Brain microvascular endothelial cell (primary cell): Measurements from ENCODE around the gene ZNF765.
"Not testable (repeated sequence)": the region's sequence is repeated elsewhere in the genome, so short reads cannot be mapped to it uniquely, and the experiment has no call there.

Source experiments
- DNase-seq: peaks from one replicate; pipeline ENCODE4 v3.0.0-alpha.2; 2020
- H3K27ac ChIP-seq: fragments of 250-450 bp; sonication (Bioruptor Pico); 2 replicates; pipeline ENCODE4 v1.5.1; 2020; ENCODE audit warnings: mild to moderate bottlenecking, moderate library complexity
- H3K27me3 ChIP-seq: fragments of 250-450 bp; sonication (Bioruptor Pico); replicated peaks from 2 replicates; pipeline ENCODE4 v1.5.1; 2020; ENCODE audit warnings: mild to moderate bottlenecking
- H3K36me3 ChIP-seq: fragments of 250-450 bp; sonication (Bioruptor Pico); replicated peaks from 2 replicates; pipeline ENCODE4 v1.5.1; 2020; ENCODE audit warnings: mild to moderate bottlenecking
- H3K4me3 ChIP-seq: 2 replicates; pipeline ENCODE4 v1.5.1; 2011; ENCODE audit warnings: low read depth, mild to moderate bottlenecking, control low read depth, low read length, moderate library complexity
- CTCF ChIP-seq: IDR thresholded peaks from 2 replicates; pipeline ENCODE4 v1.5.1; 2011; ENCODE audit warnings: low read depth, mild to moderate bottlenecking, moderate library complexity, low read length, control low read depth, inconsistent platforms; ENCODE audit errors: missing control alignments
- in situ Hi-C: cut with HindIII; loops from 2 replicates; pipeline ENCODE4 v1.10.0; 2017; ENCODE audit warnings: low sequenced_read_pairs, low pct_ligation_motif_present

ZNF765 gene

GRCh38 chr19:53432088-53432661 lies 37.2 kb downstream of the ZNF765 start:
- peak overlapping the region; percentile 64 for H3K27ac ChIP-seq
- TF ChIP-seq CTCF: no peak
- H3K4me3 ChIP-seq: peak overlapping the region; percentile 81
- peaks cover 10% of the 10 kb centered on the region for H3K36me3 ChIP-seq
- in situ Hi-C loops: no loop called here
- DNase-seq: peak; percentile 0
- H3K27me3 ChIP-seq: no peaks in the 10 kb centered on the region

- H3K36me3 ChIP-seq: peaks cover 36% of the 10 kb centered on the region
- DNase-seq, H3K4me3 ChIP-seq, H3K27me3 ChIP-seq, in situ Hi-C loops, H3K27ac ChIP-seq: not testable (repeated sequence)
Measured at GRCh38 chr19:53443809-53444208, 48.9 kb downstream of the ZNF765 start.

GRCh38 chr19:53447196-53447595 lies 52.2 kb downstream of the ZNF765 start:
- H3K4me3 ChIP-seq, DNase-seq, in situ Hi-C loops, H3K27ac ChIP-seq, H3K27me3 ChIP-seq: not testable (repeated sequence)
- H3K36me3 ChIP-seq: peaks cover 46% of the 10 kb centered on the region

GRCh38 chr19:53455828-53456227 lies 60.9 kb downstream of the ZNF765 start:
- Histone ChIP-seq H3K27ac (no peak overlapping the region), H3K27me3 (no peaks in the 10 kb centered on the region), H3K36me3 (peaks cover 40% of the 10 kb centered on the region), H3K4me3 (no peak overlapping the region)
- DNase-seq: no peak
- in situ Hi-C loops: no loop called here
- no peak for TF ChIP-seq CTCF

- DNase-seq, in situ Hi-C loops: not testable (repeated sequence)
Measured at GRCh38 chr19:53460131-53460721, 65.3 kb downstream of the ZNF765 start.

GRCh38 chr19:53461866-53462265 lies 66.9 kb downstream of the ZNF765 start:
- in situ Hi-C loops: no loop called here
- H3K27me3 ChIP-seq: no peaks in the 10 kb centered on the region
- DNase-seq: no peak
- TF ChIP-seq CTCF: no peak
- no peak overlapping the region for H3K27ac ChIP-seq
- H3K36me3 ChIP-seq: no peaks in the 10 kb centered on the region
- H3K4me3 ChIP-seq: no peak overlapping the region

More at GRCh38 chr19:53460131-53460721, 65.3 kb downstream of the ZNF765 start:
- H3K27me3 ChIP-seq, H3K27ac ChIP-seq, H3K36me3 ChIP-seq, H3K4me3 ChIP-seq: not testable (repeated sequence)

GRCh38 chr19:53462861-53463260 lies 67.9 kb downstream of the ZNF765 start:
- no peaks in the 10 kb centered on the region for H3K27me3 ChIP-seq
- no peak overlapping the region for H3K4me3 ChIP-seq
- no peak for TF ChIP-seq CTCF
- in situ Hi-C loops: no loop called here
- H3K27ac ChIP-seq: no peak overlapping the region
- no peak for DNase-seq
- H3K36me3 ChIP-seq: no peaks in the 10 kb centered on the region
